G401 (cell line): ENCODE data around the gene FAM181A. TPM values are rescaled to one million over a fixed set of nuclear protein-coding genes. Genes with fewer than 3 reads are reported as not detected.

Source experiments
- DNase-seq: peaks from one replicate; pipeline ENCODE4 v3.0.0-alpha.2; 2015; ENCODE audit warnings: low spot score
- in situ Hi-C: cut with HindIII; loops from 2 replicates; pipeline ENCODE4 v1.10.0; 2016; ENCODE audit warnings: low sequenced_read_pairs, mixed read lengths
- total RNA-seq: library from RNA; depleted of rRNA; stranded (reverse); fragments of >200 nt; shearing (Covaris generic); gene quantifications from 2 replicates; pipeline ENCODE4 v1.2.3, GENCODE V29; 2014

FAM181A gene
- total RNA-seq, 1 experiment from 2014 or later, result not detected

- in situ Hi-C loops, result no loop called here
- no peak for DNase-seq
These were observed 30.8 kb downstream of the FAM181A start for GRCh38 chr14:93957751-93958566.

DNA sequence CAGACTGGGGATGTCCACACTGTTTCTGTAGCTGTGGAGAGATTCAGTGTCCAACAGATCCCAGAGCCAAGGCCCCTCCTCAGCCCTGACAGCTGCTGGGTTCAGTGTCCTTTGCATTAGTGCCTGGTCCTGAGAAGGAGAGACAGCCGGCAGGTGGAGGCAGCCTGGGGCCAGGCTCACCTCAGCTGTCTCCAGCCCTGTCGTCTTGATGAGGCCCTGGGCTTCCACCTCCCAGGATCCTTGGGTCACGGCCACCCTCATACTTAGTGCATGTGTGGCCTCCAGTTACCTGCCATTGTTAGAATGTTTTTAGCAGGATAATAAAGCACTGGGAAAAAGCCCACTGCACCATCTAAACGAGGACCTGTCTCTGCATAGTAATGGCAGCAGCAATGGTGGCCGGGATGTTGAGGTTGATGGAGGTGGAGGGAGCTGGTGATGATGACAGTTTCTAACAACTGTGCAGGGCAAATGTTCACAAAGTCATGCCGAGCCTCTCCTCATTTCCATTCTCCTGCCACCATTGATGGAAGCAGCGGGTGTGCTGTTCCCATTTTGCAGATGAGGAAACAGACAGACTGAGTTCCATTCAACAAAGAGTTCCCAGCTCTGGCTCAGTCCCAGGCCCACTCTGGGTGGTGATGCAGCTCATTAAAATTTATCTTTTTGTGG is 31.6 kb downstream of the FAM181A start:
- in situ Hi-C loops, result no loop called here
- no peak for DNase-seq

DNA sequence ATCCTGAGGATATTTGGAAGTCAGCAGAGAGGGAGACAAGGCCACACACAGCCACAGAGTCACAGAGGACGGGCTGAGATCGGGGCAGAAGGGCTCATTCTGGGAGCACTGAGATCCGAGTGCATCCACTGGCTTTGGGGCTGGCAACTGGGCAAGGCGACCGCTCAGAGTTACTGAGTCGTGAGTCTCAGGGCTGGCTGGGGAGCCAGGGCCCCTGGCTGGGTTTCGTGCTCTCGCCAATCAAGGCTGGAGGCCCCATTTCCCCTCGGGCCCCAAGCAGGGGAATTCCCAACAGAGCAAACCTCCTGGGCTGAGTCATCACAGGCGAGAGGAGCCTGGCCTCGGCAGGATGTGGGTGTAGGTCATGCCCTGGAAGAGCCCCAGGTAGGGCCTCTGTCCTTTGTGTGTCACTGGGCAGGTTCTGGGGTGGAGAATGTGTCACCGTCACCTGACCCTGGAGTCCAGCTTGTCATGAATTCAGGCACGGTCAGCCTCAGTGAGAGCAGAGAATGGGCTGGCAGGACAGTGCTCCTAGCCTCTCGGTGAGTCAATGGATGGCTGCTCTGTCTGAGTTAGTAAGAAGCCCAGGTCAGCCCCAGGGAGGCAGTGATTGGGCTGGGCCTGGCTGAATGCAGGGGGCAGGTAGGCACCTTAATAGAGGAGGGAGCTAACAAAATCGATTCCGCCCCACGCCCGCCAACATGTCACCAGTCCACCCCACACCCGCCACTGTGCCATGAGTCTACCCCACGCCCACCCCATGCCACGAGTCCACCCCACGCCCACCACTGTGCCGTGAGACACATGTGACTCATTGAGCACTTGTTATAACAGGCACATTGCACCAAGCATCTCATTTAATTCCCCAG is 32.3 kb downstream of the FAM181A start:
- in situ Hi-C loops, result no loop called here
- DNase-seq, result no peak

- no peak for DNase-seq
- in situ Hi-C loops, result no loop called here
These were observed 32.9 kb downstream of the FAM181A start for GRCh38 chr14:93960108-93960475.

DNA sequence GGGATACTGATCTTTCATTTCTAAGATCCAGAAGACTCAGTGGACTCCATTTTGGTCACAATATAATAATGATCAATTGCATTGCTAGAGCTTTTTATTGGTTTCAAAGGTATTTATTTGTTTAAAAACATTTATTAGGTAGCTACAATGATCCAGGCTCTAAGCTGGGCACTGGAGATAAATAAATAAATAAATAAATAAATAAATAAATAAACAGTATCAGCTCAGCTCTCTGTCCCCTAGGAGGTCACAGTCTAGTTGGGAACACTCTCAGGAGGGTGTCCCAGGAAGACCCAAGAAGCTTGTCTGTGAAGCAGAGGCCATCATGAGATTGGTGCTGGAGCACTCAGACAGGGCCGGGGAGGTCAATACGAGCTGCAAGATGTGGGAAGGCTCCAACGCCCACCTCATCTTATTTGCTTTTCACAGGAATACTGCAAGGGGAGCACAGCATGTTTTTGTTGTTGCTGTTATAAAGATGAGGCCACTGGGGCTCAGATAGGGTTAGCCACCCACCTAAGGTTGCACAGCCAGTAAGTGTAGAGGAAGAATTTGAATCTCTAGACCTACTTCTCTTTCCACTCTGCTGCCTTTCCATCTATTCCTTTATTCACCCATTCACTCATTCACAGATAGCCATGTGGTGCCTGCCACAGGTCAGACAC is 33.8 kb downstream of the FAM181A start:
- no peak for DNase-seq
- in situ Hi-C loops, result no loop called here

- in situ Hi-C loops, result no loop called here
These were observed 34.5 kb downstream of the FAM181A start for GRCh38 chr14:93961620-93962019.

DNA sequence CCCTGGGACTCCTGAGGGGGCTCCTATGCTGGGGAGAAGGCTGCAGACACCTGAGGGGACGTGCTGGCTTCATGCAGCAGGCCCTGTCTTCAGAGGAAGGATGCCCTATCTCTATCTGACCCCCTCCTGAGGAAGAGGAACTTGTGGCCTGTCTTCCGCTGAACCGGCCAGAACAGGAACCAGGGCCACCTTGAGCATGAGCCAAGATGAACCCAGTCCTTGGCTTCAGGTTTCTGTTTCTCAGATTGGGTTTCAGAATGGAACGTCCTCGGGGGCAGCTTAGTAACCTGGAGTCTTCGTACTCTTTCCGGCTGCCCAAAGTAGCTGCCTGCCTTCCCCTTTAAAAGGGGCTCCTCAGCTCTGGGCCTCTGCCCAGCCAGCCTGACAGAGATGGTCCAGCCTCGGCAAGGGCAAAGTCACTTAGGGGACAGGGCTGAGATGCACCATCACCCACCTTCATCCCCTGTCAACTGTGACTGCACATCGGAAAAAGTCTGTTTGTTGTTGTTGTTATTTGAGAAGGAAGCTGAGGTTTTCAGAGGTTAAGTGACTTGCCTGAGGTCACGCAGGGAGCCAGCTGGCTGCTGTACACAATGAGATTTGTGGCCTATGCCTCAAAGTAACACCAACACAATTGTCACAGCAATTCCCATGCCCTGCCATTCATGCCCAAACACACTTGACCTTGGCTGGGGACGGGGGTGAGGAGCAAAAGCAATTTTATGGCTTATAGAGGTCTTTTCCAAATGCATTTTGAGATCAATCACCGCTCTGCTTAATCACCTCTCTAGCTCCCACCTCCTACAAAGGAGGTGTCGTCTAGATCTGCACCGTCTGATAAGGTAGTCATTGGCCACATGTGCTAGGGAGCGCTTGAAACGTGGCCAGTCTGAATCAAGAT is 35.8 kb downstream of the FAM181A start:
- DNase-seq, result no peak
- in situ Hi-C loops, result no loop called here

More at GRCh38 chr14:93961620-93962019, 34.5 kb downstream of the FAM181A start:
- DNase-seq, result no peak

DNA sequence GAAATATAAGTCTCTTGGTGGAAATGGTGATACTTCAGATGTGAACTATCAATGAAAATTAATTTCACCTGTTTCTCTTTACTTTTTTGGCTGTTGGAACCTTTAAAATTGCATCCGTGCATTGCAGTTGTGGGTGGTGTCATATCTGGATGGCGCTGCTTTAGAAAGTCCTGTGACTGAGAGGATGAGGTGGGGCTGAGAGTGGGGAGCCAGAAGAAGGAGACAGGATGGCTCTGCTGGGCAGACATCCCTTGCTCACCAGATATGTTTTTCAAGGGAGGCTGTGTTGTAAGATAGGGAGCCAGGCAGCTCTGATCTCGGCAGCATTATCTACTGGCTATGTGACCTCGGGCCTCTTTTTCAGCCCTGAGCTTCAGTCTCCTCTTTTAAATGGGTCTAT is 36.5 kb downstream of the FAM181A start:
- in situ Hi-C loops, result no loop called here
- no peak for DNase-seq

- in situ Hi-C loops, result no loop called here
- DNase-seq, result no peak
These were observed 37.1 kb downstream of the FAM181A start for GRCh38 chr14:93964281-93964680.

DNA sequence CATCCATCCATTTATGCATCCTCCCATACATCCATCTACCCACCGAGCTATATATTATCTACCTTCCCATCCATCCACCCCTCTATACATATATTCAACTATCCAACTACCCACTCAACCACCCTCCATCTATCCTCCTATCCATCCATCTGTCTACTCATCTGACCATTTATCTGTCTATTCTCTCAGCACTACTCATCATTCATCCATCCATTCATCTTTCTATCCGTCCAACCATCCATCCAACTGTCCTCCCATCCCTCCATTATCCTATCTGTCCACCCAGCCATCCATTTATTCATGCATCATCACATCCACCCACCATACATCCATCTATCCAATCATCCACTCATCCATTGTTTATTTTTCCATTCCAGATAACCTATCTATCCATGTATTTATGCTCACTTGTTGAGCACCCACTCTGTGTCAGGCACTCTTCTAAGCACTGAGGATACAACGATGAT is 37.7 kb downstream of the FAM181A start:
- in situ Hi-C loops, result no loop called here
- no peak for DNase-seq

DNA sequence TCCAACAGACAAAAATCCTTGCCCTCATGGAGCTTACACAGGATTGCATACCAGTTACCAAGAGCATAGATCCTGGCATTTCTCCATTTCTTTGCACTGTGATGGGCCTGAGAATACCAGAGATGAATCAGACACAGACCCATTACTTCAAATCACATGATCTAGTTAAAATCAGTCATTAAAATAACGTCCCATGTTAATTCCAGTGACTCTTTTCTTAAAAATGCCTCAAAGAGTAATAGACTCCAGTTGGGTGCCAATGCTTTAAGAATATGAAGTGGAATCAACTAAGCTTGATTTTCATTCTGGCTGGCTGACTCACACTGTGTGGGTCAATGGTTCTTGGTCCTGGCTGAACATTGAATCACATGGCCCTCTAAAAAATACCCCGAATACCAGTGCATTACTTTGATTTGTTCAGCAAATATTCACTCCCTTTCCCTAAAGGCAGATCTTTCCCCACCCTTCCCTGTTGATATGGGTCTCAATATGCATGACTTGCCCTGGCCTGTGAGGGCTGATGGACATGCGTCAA is 38.2 kb downstream of the FAM181A start:
- DNase-seq, result no peak
- in situ Hi-C loops, result no loop called here

DNA sequence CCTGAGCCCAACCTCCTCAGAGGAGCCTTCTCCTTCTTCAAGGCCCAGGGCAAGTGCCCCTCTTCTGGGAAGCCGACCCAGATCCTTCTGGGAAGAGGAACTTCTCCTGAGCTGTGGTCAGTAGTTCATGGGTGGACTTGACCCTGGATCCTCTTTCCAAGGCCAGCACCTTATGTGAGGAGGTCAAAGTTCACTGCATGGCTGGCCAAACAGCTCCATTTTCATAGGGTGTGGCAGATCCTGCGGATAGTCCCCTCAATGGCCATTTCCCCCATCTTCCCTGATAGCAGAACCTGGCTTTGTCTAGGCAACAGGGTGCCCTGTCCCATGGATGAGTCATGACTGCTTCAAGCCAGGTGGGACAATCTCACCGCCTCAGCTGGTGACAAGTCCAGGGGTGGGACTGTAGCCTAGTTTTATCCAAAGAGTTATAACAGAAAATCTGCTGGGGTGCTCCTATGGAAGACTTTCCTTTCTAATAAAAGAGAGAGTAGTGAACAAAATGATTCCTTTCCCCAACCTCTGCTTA is 38.9 kb downstream of the FAM181A start:
- in situ Hi-C loops, result no loop called here
- no peak for DNase-seq

DNA sequence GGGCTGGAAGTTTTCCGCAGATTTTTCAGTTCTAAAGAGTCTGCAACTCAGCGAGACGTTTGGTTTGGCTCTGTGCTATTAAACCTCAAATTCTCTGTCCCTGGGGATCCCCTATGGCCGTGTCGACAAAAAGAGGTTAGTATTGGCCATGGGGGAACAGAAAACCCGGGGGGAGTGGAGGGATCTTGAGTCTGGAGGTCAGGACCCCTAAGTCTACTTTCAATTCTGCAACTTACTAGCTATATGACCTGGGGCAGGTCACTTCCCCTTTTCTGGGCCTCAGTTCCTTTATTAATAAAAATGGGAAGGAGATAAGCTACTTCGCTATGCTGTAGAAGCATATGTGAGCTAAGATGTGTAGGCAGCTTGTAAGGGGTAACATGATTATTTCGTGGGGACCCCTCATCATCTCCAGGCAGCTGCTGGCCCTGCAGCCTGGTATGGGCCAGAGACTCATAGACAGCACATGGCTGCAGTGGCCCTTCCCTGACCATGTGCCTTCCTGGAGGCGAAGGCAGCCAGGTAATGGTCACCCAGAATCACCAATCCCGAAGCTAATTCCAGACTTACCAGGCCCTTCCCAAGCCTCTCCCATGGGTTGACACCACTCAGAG is 40.6 kb downstream of the FAM181A start:
- no peak for DNase-seq

DNA sequence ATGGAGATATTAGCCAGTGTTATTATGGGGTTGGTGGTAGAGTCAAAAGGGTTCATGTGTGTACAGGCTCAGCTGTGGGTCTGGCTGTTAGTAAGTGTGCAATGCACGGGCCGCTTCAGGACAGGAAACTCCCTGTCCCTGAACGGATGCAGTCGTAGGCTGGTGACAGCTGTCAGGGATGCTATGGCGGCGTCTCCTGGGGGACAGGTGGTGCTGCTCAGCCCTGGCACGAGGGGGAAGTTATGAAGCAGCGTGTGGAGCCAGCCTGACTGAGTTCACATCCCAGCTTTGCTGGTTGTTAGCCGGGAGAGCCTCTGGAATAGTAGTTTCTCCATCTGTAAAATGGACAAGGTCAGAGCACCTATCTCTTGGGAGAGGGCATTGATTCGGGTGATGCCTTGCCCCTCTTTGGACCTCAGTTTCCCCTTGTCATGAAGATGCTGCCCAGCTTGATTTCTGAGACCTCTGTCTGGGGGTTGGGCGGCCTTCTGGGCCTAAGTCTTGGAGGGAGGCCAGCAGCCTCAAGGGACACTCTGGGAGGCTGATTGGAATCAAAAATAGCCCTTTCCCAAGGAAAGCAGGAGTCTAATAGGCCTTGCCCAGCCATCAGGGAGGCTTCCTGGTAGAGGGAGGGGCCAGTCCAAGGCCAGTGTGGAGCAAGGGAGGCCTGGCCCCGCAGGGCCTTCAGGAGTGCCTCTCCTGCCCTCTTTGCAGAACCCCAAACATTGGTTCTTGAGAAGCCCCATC is 42.1 kb downstream of the FAM181A start:
- in situ Hi-C loops, result no loop called here

More for the DNA sequence above, 40.6 kb downstream of the FAM181A start:
- in situ Hi-C loops, result no loop called here

GRCh38 chr14:93970585-93970964 is 43.4 kb downstream of the FAM181A start:
- in situ Hi-C loops, result no loop called here
- DNase-seq, result peak; percentile 49

More for the DNA sequence above, 42.1 kb downstream of the FAM181A start:
- DNase-seq, result no peak

GRCh38 chr14:93970965-93971634 is 44.0 kb downstream of the FAM181A start:
- in situ Hi-C loops, result no loop called here
- DNase-seq, result no peak
